Measurements from ENCODE around the gene ETF1.

Gene ETF1

GRCh38 chr5:138459311-138459933 lies 83.6 kb downstream of the ETF1 start:
- peak; percentile 64 for DNase-seq

DNA sequence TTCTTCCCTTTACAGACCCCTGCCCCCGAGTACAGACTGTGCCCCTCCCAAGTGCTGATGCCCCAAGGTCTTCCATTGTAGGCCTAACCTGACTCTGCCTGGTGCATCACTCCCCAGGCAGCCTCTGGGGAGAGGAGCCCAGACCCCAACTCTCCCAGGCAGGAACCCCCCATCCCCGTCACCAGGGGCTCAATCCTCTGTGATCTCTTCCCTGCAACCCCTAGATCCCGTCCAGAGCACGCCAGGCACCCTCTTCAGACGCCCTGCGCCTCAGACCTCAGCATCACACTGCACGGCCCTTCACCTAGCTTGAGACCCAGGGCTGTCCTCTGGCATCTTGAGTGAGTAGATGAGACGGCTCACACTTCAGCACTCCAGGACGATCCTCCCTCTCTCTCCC lies 84.2 kb downstream of the ETF1 start:
- no peak for DNase-seq

- no peak for DNase-seq
These were observed 84.7 kb downstream of the ETF1 start for GRCh38 chr5:138458384-138458783.

GRCh38 chr5:138457531-138458275 lies 85.3 kb downstream of the ETF1 start:
- no peak for DNase-seq

All from femur (tissue), 1 donor.